Retinal pigment epithelial cell (primary cell): ENCODE measurements around the gene TTC1.

Experiments
- DNase-seq: peaks from one replicate; pipeline ENCODE4 v3.0.0-alpha.2; 2010; ENCODE audit warnings: low read depth
- H3K4me3 ChIP-seq: 2 replicates; pipeline ENCODE4 v1.5.1; 2011; ENCODE audit warnings: mild to moderate bottlenecking, low read length, control low read depth, moderate library complexity
- CTCF ChIP-seq: conservative IDR thresholded peaks from 2 replicates; pipeline ENCODE4 v1.5.1; 2011; ENCODE audit warnings: low read depth, low read length, control low read depth, inconsistent platforms

TTC1 gene

GRCh38 chr5:159971038-159971437, 37.9 kb upstream of the TTC1 start:
- TF ChIP-seq CTCF = no peak
- DNase-seq = no peak
- H3K4me3 ChIP-seq = no peak overlapping the region

- TF ChIP-seq CTCF = no peak
- DNase-seq = no peak
- peak overlapping the region; percentile 21 for H3K4me3 ChIP-seq
Observed at GRCh38 chr5:159971514-159971913, 37.4 kb upstream of the TTC1 start.

- H3K4me3 ChIP-seq = peak overlapping the region; percentile 21
- DNase-seq = no peak
- TF ChIP-seq CTCF = no peak
Observed at GRCh38 chr5:159971931-159972461, 36.9 kb upstream of the TTC1 start.

- no peak for TF ChIP-seq CTCF
- DNase-seq = no peak
- no peak overlapping the region for H3K4me3 ChIP-seq
Observed at GRCh38 chr5:159972538-159973362, 36.2 kb upstream of the TTC1 start.

- peak; percentile 54 for DNase-seq
Observed at GRCh38 chr5:159975462-159976019, 33.4 kb upstream of the TTC1 start.

GRCh38 chr5:159976921-159977320, 32.0 kb upstream of the TTC1 start:
- no peak for DNase-seq
- no peak overlapping the region for H3K4me3 ChIP-seq
- no peak for TF ChIP-seq CTCF

More at GRCh38 chr5:159975462-159976019, 33.4 kb upstream of the TTC1 start:
- peak; percentile 58 for TF ChIP-seq CTCF
- no peak overlapping the region for H3K4me3 ChIP-seq

GRCh38 chr5:159978358-159978757, 30.6 kb upstream of the TTC1 start:
- no peak for DNase-seq
- no peak overlapping the region for H3K4me3 ChIP-seq
- TF ChIP-seq CTCF = no peak
